ENCODE results near the gene SUGP2. TPM values are rescaled to one million over a fixed set of nuclear protein-coding genes. Genes with fewer than 3 reads are reported as not detected.

Gene SUGP2
- total and polyA plus RNA-seq, 2 of the 13 experiments (the other 11 are each of a cell fraction or from before 2014, with no cell fraction given), result 40.6 to 57.7 TPM

DNA sequence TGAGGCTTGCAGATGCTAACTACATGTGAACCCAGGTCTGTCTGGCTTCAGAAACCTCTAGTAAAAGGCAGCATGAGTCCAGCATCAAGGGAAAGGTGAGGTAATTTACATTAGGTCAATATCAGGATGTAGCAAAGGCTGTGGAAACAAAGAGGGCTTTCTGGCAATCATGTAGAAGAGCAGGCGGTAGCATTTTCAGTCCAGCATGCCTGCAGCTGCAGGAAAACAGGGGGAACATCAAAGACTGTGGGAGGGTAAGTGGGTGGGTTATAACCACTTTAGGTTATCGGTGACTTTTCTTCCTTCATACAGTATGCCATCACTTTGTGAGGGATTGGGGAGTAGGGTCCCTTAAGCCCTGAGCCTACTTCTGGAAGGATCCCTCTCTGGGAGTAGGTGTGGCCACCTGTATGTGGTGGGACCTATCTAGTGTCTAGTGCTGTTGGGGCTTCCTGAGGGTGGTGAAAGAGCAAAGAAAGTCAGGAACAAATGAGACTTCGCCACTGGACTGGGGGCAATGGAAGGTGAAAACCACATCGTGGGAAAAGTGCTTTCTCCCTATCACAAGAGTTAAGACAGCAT is 10.8 kb downstream of the SUGP2 start (continued):
- TF ChIP-seq, protein P1, sequence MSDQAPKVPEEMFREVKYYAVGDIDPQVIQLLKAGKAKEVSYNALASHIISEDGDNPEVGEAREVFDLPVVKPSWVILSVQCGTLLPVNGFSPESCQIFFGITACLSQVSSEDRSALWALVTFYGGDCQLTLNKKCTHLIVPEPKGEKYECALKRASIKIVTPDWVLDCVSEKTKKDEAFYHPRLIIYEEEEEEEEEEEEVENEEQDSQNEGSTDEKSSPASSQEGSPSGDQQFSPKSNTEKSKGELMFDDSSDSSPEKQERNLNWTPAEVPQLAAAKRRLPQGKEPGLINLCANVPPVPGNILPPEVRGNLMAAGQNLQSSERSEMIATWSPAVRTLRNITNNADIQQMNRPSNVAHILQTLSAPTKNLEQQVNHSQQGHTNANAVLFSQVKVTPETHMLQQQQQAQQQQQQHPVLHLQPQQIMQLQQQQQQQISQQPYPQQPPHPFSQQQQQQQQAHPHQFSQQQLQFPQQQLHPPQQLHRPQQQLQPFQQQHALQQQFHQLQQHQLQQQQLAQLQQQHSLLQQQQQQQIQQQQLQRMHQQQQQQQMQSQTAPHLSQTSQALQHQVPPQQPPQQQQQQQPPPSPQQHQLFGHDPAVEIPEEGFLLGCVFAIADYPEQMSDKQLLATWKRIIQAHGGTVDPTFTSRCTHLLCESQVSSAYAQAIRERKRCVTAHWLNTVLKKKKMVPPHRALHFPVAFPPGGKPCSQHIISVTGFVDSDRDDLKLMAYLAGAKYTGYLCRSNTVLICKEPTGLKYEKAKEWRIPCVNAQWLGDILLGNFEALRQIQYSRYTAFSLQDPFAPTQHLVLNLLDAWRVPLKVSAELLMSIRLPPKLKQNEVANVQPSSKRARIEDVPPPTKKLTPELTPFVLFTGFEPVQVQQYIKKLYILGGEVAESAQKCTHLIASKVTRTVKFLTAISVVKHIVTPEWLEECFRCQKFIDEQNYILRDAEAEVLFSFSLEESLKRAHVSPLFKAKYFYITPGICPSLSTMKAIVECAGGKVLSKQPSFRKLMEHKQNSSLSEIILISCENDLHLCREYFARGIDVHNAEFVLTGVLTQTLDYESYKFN (CRISPR knock-in tag; conservative IDR thresholded peaks at IDR 0.05), result 0 out of 2 replicates have a peak, but pooled peaks have one; percentile 33
- TF ChIP-seq ZNF20 (CRISPR knock-in tag; IDR thresholded peaks at IDR 0.05) (no peak), BCL6 (CRISPR knock-in tag; IDR thresholded peaks at IDR 0.05) (0 out of 2 replicates have a peak, but pooled peaks have one; percentile 27), TOE1 (CRISPR knock-in tag; IDR thresholded peaks at IDR 0.05) (no peak), SP5 (CRISPR knock-in tag; IDR thresholded peaks at IDR 0.05; ENCODE audit: borderline replicate concordance, low read depth) (peak; percentile 83; the same call in 1 of the 2 replicates), ZC3H13 (CRISPR knock-in tag; IDR thresholded peaks at IDR 0.05) (peak; percentile 62; the same call in 1 of the 2 replicates), SAP130 (CRISPR knock-in tag; IDR thresholded peaks at IDR 0.05; ENCODE audit: low read depth) (peak; percentile 43; the same call in 1 of the 2 replicates), NFKBIZ (CRISPR knock-in tag; IDR thresholded peaks at IDR 0.05) (no peak), ZNF232 (CRISPR knock-in tag; IDR thresholded peaks at IDR 0.05; ENCODE audit: borderline replicate concordance) (no peak), NFYB (CRISPR knock-in tag; IDR thresholded peaks at IDR 0.05) (no peak), PHF21A (CRISPR knock-in tag; IDR thresholded peaks at IDR 0.05) (no peak)
- TF ChIP-seq, protein P2, sequence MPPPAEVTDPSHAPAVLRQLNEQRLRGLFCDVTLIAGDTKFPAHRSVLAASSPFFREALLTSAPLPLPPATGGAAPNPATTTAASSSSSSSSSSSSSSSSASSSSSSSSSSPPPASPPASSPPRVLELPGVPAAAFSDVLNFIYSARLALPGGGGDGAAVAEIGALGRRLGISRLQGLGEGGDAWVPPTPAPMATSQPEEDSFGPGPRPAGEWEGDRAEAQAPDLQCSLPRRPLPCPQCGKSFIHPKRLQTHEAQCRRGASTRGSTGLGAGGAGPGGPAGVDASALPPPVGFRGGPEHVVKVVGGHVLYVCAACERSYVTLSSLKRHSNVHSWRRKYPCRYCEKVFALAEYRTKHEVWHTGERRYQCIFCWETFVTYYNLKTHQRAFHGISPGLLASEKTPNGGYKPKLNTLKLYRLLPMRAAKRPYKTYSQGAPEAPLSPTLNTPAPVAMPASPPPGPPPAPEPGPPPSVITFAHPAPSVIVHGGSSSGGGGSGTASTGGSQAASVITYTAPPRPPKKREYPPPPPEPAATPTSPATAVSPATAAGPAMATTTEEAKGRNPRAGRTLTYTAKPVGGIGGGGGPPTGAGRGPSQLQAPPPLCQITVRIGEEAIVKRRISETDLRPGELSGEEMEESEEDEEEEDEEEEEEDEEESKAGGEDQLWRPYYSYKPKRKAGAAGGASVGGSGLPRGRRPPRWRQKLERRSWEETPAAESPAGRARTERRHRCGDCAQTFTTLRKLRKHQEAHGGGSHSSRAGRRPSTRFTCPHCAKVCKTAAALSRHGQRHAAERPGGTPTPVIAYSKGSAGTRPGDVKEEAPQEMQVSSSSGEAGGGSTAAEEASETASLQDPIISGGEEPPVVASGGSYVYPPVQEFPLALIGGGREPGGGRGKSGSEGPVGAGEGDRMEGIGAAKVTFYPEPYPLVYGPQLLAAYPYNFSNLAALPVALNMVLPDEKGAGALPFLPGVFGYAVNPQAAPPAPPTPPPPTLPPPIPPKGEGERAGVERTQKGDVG (CRISPR knock-in tag; IDR thresholded peaks at IDR 0.05; ENCODE audit: borderline replicate concordance), result 0 out of 2 replicates have a peak, but pooled peaks have one; percentile 36
- TF ChIP-seq, protein P3, sequence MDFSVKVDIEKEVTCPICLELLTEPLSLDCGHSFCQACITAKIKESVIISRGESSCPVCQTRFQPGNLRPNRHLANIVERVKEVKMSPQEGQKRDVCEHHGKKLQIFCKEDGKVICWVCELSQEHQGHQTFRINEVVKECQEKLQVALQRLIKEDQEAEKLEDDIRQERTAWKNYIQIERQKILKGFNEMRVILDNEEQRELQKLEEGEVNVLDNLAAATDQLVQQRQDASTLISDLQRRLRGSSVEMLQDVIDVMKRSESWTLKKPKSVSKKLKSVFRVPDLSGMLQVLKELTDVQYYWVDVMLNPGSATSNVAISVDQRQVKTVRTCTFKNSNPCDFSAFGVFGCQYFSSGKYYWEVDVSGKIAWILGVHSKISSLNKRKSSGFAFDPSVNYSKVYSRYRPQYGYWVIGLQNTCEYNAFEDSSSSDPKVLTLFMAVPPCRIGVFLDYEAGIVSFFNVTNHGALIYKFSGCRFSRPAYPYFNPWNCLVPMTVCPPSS (IDR thresholded peaks at IDR 0.05), result no peak
- TF ChIP-seq, protein P4, sequence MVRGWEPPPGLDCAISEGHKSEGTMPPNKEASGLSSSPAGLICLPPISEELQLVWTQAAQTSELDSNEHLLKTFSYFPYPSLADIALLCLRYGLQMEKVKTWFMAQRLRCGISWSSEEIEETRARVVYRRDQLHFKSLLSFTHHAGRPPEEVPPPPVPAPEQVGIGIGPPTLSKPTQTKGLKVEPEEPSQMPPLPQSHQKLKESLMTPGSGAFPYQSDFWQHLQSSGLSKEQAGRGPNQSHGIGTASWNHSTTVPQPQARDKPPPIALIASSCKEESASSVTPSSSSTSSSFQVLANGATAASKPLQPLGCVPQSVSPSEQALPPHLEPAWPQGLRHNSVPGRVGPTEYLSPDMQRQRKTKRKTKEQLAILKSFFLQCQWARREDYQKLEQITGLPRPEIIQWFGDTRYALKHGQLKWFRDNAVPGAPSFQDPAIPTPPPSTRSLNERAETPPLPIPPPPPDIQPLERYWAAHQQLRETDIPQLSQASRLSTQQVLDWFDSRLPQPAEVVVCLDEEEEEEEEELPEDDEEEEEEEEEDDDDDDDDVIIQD (CRISPR knock-in tag; IDR thresholded peaks at IDR 0.05; ENCODE audit: low read depth), result no peak
- TF ChIP-seq, protein P5, sequence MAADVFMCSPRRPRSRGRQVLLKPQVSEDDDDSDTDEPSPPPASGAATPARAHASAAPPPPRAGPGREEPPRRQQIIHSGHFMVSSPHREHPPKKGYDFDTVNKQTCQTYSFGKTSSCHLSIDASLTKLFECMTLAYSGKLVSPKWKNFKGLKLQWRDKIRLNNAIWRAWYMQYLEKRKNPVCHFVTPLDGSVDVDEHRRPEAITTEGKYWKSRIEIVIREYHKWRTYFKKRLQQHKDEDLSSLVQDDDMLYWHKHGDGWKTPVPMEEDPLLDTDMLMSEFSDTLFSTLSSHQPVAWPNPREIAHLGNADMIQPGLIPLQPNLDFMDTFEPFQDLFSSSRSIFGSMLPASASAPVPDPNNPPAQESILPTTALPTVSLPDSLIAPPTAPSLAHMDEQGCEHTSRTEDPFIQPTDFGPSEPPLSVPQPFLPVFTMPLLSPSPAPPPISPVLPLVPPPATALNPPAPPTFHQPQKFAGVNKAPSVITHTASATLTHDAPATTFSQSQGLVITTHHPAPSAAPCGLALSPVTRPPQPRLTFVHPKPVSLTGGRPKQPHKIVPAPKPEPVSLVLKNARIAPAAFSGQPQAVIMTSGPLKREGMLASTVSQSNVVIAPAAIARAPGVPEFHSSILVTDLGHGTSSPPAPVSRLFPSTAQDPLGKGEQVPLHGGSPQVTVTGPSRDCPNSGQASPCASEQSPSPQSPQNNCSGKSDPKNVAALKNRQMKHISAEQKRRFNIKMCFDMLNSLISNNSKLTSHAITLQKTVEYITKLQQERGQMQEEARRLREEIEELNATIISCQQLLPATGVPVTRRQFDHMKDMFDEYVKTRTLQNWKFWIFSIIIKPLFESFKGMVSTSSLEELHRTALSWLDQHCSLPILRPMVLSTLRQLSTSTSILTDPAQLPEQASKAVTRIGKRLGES (CRISPR knock-in tag; IDR thresholded peaks at IDR 0.05; ENCODE audit: borderline replicate concordance), result no peak
